NCI-H2171 (cell line): ENCODE measurements around the gene LIMS1.
"Not testable (repeated sequence)": the region's sequence is repeated elsewhere in the genome, so short reads cannot be mapped to it uniquely, and the experiment has no call there.

ENCODE experiments used
- DNase-seq: peaks from one replicate; lab custom pipeline; 2025; lab: John Stamatoyannopoulos, UW

LIMS1 gene, protein sequence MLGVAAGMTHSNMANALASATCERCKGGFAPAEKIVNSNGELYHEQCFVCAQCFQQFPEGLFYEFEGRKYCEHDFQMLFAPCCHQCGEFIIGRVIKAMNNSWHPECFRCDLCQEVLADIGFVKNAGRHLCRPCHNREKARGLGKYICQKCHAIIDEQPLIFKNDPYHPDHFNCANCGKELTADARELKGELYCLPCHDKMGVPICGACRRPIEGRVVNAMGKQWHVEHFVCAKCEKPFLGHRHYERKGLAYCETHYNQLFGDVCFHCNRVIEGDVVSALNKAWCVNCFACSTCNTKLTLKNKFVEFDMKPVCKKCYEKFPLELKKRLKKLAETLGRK

DNA sequence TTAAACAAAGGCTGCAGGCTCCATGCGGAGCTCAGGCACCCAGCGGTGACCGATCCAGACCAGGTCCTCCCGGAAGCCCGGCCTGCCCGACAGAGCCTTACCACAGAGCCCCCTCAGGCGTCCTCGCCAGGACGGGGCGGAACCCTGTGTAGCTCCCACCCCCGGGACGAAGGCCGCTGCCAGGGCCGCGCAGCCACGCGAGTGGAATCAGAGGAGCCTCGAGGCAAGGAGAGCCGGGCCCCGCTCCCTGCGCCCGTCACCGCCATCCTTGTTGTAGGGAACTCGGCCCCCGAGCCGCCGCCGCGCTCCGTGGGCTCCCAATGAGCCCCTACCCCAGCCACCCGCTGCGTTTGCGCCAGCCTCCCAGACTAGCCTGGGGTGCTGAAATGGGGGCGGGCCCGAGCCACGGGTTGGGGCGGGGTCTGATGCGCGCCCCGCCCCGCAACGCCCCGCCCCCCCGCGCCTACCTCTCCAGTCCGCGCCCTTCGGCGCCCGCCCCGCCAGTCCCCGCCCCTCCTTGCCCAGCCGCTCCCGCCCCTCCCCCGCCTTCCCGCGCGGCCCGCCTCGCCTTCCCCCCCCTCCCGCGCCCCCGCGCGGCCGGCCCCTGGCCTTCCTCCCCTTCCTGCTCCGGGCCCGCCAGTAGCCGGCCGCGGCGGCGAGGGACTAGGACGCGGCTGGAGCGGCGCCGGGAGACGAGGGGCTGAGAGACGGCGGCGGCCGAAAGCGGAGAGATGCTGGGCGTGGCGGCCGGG, at the start of gene LIMS1:
TSS of gene LIMS1 (plus strand) at position 639 of the 752 bp plus-strand sequence. CDS start at position 732, 93 bp downstream.
- peak; percentile 79 for DNase-seq

DNA sequence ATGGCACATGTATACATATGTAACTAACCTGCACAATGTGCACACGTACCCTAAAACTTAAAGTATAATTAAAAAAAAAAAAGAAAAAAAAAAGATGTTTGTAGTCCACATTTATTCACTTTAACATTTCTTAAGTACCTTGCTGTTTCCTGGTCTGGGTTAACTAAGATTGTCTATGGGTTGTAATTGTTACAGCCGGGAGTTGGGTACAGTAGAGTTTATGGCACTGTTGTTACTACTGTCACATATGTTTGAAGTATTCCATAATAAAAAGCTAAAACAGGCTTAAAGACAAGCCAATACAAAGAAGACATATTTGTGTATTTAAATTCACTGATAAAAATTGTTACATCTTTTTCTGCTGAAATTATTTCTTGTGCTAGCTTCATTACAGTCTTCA, 49.0 kb upstream of the LIMS1 start:
- DNase-seq = no peak

DNA sequence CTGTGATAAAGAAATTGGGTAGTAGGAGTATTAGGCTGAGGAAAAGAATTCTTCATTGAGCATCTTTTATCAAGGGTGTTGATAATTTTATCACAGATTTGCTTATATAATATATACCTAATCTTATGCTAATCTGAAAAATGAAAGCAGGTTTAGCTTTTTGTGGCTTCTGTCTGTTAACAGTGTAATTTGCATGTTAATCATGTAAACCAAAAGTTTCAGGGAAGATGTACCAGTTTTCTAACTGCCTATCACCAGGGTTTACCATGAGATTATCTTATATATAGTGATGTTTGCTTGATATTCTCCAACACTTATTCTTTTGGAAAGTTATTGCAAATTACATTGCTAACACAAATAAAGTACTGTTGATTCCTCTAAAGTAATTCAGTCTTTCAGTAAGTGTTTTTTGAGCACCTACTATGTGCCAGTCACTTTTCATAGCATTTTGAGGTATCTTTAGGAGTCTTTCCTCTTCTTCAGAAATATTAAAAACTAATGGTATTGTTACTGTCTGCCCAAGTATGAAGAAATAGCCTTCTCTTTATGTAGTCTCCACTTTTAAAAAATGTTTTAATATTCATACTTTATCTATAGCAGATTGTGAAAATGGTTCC, 43.7 kb upstream of the LIMS1 start:
- no peak for DNase-seq

DNA sequence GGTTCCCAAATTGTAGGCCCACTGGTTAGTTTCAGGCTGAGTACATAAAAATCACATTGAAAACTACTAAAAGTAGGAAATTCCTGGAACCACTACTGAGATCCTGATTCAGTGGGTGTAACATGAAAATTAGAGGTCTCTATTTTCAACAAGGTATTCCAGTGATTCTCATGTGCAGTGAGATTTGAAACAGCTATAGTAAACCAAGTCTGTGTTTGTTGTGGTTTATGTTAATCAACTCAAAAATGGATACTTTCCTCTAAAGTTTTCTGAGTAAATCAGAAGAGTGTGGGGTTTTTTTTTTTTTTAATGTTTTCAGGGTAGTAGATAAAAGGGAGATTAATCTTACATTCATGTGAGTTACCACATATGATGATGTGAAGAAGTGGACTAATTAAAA, 42.4 kb upstream of the LIMS1 start:
- DNase-seq = no peak

DNA sequence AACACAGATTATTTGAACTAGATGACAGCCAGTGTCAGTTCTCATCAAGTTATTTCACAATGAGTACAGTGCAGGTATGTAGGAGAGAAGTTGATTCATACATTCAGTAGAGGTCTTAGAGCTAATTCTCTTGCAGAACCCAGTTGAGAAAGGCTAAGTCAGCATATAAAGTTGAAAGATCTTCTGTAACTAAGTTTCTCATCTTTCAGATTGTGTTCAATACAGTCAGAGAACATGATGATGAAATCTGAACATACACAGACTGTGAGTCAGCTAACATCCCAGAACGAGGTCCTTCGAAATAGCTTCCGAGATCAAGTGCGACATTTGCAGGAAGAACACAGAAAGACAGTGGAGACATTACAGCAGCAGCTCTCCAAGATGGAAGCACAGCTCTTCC, 41.9 kb upstream of the LIMS1 start:
- DNase-seq = no peak

DNA sequence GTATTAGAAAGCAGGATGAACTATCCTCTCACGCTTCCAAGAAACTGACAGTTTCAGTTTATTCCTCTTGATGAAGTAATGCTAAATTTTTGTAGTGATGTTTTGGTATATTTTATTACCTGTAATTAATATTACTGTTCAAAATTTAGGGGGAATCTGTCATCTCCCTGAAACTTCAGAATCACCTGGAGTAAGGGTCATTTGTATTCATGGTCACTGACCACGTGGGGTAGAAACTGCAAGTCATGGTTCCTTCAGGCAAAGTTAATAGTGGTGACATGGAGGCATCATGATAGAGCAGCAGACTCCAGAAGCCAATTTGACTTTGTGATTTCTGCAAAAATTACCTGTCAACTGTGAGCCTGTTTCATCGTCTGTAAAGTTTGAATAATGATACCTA, 38.1 kb upstream of the LIMS1 start:
- not testable (repeated sequence) for DNase-seq

DNA sequence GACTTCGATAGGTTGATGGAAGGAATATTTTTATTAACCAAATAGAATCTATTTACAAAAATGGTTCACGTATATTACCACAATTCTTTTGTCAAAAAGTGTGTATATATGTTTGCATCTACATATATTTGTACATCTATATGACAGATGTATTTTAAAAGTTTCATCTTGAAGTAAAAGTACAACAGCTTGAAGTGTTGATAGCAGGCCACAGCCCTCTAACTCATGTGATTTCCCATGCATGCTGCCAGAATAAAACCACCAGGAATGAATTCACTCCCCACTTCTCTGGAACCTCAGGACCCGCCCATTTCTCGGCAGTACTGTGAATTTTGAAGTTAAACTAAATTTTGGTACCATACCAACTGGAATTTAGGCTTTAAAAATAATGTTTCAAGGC, 26.6 kb upstream of the LIMS1 start:
- not testable (repeated sequence) for DNase-seq

DNA sequence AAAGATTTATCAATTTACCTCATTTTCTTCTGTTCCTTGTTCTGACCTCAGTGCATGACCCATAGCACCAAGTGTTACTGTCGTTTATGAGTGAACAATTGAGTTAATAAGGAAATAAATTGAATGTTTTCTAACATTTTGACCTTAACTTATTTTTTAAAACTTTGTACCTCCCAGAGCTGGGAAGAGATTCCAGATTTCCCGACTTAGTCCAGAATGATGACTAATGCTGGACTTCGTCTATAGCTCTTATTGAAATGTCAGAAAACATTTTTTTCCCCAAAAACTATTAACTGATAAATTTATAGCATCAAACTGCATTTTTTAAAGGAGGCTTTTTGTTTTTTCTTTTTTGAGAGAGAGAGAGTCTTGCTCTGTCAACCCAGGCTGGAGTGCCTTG, 21.8 kb upstream of the LIMS1 start:
- not testable (repeated sequence) for DNase-seq

DNA sequence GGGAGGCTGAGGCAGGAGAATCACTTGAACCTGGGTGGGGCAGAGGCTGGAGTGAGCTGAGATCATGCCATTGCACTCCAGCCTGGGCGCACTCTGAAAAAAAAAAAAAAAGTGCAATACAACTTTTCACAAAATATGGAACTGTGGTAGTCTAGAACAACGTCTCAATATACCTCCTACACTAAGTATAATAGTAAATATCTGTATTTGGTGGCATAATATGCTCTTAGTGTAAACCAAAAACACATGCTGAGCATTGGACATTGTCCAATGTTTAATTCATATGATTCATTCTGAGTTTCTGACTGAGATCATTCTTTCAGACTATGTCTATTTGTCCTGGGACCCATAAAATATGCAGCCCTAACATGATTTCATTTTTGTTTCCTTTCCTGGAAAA, 19.8 kb upstream of the LIMS1 start:
- not testable (repeated sequence) for DNase-seq

DNA sequence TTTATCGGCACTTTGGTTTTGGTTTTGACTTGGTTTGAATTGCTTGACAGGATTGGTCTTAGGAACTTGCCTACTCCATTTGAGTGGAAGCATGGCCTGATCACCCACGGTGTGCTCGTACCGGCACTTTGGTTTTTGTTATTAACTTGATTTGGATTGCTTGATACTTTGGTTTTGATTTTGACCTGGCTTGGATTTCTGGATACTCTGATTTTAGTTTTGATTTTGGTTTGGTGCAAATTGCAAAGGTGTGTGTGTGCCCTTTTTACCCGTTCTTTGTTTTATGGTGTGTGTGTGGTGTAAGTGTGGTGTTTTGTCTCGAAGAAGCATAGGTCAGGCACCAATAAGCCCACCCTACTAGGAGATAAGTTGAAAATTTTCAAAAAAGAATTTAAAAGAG, 9.6 kb upstream of the LIMS1 start:
- DNase-seq = not testable (repeated sequence)

DNA sequence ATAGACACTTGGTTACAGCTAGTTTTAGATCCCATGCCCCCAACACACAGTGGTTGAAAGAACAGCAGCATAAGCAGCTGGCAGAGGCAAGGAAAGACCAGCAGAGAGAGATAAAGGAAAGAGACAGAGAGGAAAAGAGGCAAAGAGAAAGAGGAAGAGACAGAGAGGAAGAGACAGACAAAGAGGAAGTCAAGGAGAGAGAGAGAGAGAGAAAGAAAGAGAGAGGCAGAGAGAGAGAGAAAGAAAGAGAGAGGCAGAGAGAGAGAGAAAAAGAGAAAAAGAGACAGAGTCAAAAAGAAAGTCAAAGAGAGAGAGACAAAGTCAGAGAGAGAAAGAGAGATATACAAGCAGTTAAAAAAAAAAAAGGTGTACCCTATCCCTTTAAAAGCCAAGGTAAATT, 9.0 kb upstream of the LIMS1 start:
- DNase-seq = not testable (repeated sequence)

DNA sequence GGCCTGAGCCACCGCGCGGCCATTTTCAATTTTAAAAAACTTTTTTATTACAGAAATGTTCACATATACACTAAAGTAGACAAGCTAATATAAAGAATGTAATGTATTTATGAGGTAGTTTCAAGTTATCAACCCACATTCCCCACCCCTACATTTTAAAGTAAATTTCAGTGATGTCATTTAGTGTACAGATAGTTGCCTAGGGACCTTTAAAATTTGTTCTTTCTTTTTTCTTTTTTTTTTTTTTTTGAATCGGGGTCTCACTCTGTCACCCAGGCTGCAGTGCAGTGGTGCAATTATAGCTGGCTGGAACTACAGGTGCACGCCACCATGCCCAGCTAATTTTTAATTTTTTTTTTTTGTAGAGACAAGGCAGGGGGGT, 2.6 kb upstream of the LIMS1 start:
- DNase-seq = no peak

DNA sequence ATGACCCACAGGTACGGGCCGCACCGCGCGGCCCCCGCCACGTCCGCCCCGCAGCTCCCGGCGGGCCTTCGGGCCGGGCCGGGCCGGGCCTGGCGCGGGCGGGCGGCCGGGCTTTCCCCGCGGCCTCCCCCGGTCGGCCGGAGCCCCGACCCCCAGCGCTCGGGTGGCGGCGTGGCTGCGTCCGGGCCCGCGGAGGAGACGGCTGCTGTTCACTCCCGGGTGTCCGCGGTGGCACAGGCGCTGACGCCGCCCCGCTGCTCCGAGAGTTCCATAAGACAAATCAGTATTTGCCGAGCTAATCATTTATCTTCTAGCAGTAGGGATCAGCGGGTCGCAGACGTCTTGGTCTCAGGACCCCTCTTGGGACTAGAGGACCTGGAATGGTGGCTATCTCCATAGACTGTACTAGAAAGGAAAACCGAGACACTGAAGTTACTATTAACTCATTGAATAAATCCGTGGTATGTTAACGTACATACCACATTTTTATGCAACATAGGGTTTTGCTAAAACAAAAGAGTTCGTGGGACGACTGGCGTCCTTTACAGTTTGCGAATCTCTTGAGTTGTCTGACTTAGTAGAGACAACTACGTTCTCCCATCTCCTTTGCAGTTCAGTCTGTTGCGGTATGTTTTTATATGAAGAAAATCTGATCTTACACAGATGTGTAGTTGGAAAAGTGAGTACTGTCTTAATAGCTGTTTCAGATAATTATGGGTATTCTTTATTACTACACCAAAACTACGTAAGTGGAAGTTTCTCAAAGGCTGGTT, 500 bp downstream of the LIMS1 start:
- DNase-seq = peak; percentile 8

DNA sequence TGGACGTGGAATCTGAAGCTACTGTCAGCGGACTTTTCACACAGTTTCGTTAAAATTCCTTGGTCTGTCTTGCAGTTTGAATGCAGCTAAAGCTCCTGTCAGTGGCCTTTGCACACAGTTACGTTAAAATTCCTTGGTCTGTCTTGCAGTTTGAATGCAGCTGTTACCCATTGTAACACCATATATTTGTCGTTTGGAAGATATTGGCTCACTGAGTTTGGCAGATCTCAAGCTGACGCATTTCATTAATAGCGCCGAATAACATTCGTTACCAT, 1.0 kb downstream of the LIMS1 start:
- no peak for DNase-seq

DNA sequence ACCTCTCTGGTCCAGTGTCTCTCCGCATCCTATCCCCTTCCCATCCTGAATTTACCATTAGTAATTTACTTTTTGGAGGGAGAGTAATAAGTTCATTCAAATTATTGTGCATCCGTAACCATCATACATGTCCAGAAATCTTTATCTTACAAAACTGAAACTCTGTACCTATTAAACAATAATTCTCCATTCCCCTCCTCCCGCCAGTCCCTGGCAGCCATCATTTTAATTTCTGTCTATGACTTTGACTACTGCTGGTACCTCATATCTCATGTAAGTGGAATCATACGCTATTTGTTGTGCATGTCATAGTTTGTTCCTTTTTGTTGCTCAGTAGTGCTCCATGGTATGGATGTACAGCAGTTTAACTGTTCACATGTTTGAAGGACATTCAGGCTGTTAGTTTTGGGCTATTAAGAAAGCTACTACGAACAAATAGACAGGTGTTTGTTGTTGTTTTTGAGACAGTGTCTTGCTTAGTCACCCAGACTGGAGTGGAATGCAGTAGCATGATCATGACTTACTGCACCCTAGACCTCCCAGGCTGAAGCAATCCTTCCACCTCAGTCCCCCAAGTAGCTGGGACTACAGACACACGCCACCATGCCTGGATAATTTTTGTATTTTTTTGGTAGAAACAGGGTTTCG, 2.0 kb downstream of the LIMS1 start:
- no peak for DNase-seq

DNA sequence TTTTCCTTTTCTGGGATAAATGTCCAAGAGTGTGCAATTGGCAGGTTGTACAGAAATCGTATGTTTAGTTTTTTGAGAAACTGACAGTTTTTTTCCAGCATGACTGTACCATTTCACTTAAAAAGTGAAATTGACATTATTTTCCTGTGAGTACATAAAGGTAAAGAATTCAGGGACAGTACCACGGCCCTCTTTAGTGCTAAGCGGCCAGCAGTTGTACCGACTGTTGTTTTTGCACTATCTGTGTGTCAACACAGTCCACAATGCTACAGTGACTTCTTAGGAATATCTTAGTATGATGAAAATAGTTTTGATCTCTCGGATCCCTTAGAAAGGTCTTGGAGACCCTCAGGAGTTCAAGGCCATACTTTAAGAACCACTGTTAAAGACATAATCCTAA, 2.6 kb downstream of the LIMS1 start:
- DNase-seq = no peak

DNA sequence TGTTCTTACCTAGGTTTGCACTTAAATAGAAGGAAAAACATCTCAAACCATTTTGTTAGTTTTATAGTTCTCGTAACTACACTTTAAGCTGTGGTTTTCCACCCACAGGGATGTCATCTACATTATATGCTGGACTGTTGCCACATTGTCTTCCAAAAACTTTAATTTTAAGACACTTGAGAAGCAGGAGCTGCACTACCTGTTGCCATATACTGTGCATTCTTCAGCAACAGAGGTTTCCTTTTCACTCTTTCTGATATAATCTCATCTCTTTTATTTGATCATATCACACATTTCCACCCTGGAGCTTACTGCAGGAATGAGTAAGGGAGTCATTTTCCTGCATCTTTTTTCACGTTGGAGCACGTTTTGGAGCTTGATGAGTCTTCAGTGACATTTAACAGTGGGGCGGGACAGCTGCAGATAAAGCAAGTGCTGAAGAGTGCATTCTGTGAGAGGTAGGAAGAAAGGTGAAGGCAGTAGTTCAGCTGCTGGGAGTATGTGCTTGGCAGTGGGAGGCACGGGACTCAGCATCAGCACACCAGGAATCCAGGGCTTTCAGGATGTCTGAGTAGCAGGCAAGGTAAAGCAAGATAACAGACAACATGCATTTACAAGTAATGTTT, 3.8 kb downstream of the LIMS1 start:
- no peak for DNase-seq

DNA sequence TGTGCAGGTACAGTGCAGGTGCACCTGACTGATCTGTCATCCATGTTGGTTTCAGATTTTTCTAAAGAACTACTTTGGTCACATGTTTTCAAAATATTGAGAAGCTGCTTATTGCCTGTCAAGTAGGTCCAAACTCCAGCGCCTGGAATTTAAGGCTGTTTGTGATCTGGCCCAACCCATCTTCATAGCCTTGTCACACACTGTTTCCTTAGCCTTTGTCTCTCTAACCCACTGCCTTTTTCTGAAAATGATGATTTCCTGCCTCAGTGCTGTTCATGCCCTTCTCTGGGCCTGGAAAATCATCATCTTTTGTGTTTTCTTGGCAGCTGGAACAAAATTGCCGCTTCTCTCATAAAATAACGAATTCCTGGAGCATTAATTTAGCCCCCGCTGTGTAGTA, 7.2 kb downstream of the LIMS1 start:
- DNase-seq = no peak

DNA sequence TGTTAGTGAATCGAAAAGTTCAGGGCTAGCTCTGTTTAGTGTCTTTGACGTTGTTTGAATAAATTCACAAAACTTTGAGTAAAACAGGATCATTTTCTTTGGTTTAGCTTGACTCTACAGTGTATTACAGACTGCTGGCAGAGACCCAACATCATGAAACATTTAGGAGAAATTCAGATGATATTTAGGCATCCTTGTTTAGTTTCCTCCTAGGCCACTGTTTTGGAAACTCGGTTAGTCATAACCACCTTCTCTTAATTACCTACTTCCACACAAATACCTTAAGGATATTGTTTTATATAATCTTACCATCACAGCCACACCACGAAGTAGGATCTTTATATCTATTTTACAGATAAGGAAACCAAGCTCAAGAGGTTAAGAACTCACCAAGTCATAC, 7.8 kb downstream of the LIMS1 start:
- no peak for DNase-seq

DNA sequence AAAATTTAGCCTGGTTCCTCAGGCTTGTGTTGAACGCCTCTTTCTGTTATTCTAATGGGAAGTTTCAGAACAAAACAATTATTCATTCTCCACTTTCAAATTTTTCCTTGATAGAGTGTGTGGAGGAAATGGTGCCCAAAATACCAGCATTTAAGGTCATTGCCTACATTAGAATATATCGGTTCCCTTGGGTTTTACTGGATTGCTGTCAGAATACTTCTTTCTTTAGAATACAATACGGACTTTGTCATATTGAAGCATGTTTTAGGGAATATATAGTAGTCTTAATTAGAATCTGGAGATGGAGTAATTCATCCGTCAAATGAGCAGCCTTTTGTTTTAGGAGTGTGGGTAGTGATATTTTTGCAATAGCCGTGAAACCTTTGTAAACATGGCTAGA, 13.3 kb downstream of the LIMS1 start:
- no peak for DNase-seq

DNA sequence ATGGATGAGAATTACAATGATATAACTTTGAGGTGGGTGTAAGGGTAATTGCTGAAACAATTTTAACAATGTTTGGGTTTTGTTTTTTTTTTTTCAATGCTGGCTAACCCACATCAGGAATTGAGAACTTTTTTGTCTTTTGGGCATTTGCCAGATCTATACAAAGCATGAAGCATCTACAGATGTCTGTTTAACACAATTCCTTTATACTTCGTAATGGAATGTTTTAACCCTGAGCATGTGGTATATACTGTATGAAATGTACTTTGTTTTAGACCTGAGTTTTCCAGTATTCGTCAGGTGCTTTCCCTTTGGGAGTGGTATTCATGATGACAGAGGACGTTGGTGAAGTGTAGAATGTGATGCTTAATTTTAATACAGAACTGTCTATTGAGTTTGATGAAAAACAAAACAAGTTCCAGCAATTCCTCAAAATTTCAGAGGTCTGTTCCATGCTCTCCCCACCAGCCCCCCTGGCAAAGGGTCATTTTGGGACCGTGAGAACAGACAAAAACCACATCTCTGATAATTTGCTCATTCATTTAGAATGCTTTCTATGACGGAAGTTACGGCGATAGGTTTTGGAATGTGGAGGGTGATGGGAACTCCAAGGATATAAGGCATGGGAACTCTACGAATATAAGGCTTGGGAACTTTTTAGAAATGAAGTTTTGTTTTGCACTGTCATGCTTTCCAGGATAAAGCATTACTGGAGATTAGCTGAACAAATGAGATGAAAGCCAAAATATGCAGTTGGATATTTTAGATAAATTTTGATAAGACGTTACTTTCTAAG, 14.1 kb downstream of the LIMS1 start:
- DNase-seq = no peak
